Fibroblast of mammary gland (primary cell): ENCODE measurements around the gene PTPRD.

Experiments used
- DNase-seq: peaks from one replicate; pipeline ENCODE4 v3.0.0-alpha.2; 2010; ENCODE audit warnings: low read depth
- H3K4me3 ChIP-seq: 2 replicates; pipeline ENCODE4 v1.5.1; 2011; ENCODE audit warnings: low read depth, mild to moderate bottlenecking, low read length, moderate library complexity; ENCODE audit not compliant: control insufficient read depth
- TF ChIP-seq, protein P1 (sequence below): conservative IDR thresholded peaks from 2 replicates; pipeline ENCODE4 v1.5.1; 2011; ENCODE audit warnings: low read depth, low read length, inconsistent platforms; ENCODE audit not compliant: control insufficient read depth, insufficient read depth

Gene PTPRD

DNA sequence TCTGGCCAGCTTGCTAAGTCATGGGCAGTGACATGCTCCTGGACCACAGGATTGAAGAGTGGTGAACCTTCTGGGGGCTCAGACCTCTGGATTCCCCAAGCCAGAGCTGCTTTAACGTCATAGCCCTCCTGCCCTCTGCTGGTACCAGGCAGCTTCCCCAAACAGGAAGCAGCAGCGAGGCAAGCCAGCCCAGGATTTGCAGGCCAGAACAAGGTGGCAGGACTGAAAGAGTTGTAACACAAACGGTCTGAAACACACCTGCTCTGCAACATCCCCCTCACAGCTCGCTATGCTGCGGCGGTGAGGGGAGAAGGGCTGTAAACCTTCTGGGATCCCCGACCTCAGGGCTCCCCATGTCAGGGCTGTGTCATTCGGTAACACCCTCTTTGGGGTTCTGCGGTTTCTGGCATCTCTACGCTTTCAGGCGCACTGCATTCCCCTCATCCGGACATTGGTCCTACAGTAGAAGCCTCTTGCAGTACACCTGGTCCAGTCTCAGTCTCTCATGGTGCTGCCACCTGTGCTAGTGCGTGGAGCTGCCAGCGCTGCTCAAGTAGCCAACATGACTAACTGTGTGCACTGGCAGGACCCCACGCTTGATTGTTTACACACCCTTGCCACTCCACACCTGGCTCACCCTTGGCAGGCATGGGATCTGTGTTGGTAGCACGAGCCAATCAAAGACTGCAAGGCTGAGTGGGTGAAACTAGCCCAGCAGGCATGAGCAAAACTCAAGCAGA lies 893.3 kb downstream of the PTPRD start:
- TF ChIP-seq, protein P1, sequence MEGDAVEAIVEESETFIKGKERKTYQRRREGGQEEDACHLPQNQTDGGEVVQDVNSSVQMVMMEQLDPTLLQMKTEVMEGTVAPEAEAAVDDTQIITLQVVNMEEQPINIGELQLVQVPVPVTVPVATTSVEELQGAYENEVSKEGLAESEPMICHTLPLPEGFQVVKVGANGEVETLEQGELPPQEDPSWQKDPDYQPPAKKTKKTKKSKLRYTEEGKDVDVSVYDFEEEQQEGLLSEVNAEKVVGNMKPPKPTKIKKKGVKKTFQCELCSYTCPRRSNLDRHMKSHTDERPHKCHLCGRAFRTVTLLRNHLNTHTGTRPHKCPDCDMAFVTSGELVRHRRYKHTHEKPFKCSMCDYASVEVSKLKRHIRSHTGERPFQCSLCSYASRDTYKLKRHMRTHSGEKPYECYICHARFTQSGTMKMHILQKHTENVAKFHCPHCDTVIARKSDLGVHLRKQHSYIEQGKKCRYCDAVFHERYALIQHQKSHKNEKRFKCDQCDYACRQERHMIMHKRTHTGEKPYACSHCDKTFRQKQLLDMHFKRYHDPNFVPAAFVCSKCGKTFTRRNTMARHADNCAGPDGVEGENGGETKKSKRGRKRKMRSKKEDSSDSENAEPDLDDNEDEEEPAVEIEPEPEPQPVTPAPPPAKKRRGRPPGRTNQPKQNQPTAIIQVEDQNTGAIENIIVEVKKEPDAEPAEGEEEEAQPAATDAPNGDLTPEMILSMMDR, result no peak
- DNase-seq, result no peak
- H3K4me3 ChIP-seq, result no peak overlapping the region

DNA sequence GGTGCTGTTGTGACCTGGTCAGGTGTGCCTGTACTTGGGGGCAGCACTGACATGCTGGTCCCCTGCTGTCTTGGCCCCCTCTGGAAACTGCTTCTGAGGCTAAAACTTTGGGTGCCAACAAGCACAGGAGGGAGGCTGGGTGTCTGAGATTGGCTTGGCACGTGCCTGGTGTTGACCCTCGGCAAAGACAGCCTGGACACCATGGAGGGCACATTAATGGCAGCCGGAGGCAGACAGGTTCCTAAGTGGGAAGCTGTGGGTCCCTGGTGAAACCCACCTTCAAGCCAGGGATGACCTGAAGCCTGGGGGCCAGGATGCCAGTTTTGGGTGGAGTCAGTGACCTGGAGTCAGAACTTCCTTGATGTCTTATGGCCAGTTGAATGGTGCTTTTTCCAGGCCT lies 894.1 kb downstream of the PTPRD start:
- DNase-seq, result no peak
- no peak overlapping the region for H3K4me3 ChIP-seq
- TF ChIP-seq, protein P1, result no peak

DNA sequence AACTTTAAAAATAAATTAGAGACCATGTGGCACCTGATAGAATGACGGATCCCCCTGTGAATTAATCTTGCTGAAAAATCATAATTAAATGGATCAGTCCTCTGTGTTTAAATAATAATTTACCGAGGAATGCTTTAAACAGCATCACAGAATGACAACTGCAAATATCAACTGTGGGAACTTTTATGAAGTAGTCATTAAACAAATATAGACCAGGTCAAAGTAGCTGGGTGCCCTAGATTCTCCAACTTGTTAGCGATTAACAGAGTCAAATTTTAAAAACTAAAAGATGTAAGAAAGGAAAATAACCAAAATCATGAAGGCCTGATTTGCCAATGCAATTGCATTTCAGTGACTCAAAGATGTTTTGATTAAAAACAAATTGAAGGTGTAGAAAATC lies 933.4 kb downstream of the PTPRD start:
- TF ChIP-seq, protein P1, result no peak
- no peak for DNase-seq
- no peak overlapping the region for H3K4me3 ChIP-seq

DNA sequence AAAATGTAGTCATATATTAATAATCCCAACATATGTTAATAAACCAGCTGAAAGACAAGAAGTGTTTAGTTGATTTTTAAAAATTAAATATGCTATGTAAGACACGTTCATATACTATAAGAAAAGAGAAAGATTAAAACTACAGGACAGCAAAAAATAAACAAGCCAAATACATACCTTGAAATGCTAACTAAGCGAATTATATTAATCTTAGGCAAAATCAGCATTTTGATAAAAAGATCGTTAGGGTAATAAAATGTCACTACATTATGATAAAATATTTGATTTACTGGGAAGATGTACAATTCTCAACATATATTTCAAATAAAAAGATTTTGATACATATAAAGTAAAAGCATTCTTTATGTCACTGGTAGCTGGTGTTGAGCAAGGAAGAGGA lies 938.3 kb downstream of the PTPRD start:
- TF ChIP-seq, protein P1, result no peak
- no peak for DNase-seq

DNA sequence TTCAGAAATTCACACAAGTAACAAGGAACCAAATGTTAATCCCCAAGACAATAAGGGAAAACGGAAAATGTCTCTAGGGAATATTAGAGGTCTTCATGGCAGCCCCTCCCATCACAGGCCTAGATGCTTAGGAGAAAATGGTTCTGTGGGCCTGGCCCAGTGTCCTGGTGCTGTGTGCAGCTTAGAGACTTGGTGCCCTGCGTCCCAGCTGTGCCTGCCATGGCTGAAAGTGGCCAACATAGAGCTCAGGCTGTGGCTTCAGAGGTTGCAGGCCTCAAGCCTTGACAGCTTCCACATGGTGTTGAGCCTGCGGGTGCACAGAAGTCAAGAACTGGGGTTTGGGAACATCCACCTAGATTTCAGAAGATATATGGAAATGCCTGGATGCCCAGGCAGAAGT lies 942.3 kb downstream of the PTPRD start:
- DNase-seq, result no peak
- no peak overlapping the region for H3K4me3 ChIP-seq
- TF ChIP-seq, protein P1, result no peak

More for the DNA sequence above, 938.3 kb downstream of the PTPRD start:
- H3K4me3 ChIP-seq, result no peak overlapping the region

DNA sequence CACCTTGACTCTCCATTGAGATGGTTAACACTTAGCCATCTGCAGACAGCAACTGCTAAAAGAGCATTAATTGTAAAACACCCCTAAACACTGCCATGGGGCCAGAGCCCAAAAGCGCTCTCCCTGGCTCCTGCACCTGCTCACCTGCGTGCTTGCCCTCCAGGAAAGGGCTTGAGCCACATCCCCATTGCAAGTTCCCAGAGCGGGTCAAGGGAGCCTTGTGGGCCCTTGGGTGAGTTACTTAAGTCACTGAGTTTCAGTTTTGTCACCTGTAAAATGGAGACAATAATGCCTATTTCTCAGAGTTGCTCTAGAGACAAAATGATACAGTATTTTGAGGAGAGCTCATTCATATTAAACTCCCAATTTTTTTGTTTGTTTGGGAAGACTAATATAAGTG lies 967.8 kb downstream of the PTPRD start:
- H3K4me3 ChIP-seq, result no peak overlapping the region
- DNase-seq, result no peak
- TF ChIP-seq, protein P1, result no peak

DNA sequence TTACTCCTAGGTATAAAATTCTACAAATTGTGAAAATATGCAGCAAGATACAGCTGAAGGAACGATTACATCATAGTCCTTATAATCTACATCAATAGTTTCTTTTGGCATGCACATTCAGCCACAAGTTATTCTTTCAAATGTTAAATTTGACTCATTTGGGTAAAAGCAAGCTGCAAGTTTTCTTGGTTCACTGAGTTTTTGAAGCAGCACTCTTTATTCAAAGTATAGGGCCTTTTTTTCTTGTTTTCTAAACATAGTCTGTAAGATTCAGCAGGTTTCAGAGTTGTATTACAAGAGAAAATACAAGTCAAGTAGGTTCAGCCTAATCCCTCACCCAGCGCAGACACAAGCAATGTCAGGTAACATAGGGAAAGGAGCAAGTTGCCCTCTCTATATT lies 981.5 kb downstream of the PTPRD start:
- no peak overlapping the region for H3K4me3 ChIP-seq
- TF ChIP-seq, protein P1, result no peak
- no peak for DNase-seq
